Measurements from ENCODE around the gene NXPH1.

Gene NXPH1

DNA sequence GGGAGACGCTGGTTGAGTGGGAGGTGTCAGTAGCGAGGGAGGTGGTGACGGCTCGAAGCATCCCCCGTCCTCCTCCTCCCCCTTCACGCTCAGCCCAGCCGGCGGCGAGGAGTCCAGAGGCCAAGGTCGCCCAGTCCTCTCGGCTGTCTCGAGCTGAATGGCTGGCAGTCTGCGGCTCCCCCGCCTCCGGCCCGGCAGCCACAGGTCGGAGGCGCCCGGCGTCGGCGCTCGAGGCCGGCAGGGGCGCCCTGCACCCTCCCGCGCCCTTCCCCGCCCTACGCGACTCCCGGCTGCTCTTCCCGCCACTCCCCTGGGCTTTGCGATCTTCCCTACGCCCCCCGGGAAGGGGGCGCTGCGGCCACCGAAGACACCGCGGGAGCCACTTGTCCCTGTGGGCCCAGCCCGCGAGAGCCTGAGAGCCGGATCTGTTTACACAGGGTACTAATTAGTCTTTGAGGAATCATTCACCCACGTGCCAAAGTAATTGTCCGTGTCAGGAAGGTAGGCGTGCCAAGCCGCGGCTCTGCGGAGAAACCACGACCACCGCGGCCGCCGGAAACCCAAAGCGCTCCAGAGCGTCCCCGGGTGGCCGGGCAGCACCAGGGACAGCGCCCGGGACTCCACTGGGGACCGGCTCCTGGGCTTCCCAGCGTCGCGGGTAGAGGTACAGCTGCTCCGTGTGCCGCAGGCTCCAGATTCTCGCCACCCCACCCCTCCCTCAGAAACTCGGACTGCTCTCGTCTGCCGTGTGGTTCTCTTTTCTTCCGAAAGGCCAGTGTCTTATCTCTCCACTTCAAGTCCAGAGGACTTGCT, at the start of gene NXPH1:
NXPH1 (plus strand) TSS at position 133 of the 813 bp plus-strand sequence.
- Histone ChIP-seq H3K36me3 (ENCODE audit: insufficient read depth, low read length) (no peaks in the 10 kb centered on the region), H3K4me1 (ENCODE audit: insufficient read depth, low read length) (no peaks in the 10 kb centered on the region), H3K9ac (ENCODE audit: low read depth, low read length) (peak within 1 kb of the TSS; percentile 50; the same call in 1 of the 2 replicates), H3K9me3 (ENCODE audit: control insufficient read depth, insufficient read depth, low read length) (no peaks in the 10 kb centered on the region)

DNA sequence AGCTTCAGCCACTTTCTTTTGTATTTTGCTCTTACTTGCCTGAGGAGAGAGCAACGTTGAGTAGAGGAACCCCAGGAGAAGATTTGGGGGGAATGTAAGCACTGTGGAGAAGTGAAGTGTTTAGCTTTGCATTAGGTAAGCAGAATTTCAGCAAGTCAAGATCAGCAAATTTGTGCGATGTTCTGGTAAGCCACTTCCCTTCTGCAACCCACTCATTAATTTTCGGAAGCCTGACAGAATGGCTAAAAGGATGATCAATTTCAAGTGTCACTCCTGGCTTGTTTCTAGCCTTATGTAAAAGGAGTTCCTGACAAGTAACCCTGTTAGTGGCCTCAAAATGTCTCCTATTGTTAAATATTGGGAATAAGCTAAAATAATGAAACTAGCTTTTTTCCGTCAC, 48.5 kb upstream of the NXPH1 start:
- H3K9me3 ChIP-seq (ENCODE audit: control insufficient read depth, insufficient read depth, low read length) = no peaks in the 10 kb centered on the region
- H3K36me3 ChIP-seq (ENCODE audit: insufficient read depth, low read length) = no peaks in the 10 kb centered on the region
- H3K4me1 ChIP-seq (ENCODE audit: insufficient read depth, low read length) = no peaks in the 10 kb centered on the region
- no peak overlapping the region for H3K9ac ChIP-seq (ENCODE audit: low read depth, low read length)

DNA sequence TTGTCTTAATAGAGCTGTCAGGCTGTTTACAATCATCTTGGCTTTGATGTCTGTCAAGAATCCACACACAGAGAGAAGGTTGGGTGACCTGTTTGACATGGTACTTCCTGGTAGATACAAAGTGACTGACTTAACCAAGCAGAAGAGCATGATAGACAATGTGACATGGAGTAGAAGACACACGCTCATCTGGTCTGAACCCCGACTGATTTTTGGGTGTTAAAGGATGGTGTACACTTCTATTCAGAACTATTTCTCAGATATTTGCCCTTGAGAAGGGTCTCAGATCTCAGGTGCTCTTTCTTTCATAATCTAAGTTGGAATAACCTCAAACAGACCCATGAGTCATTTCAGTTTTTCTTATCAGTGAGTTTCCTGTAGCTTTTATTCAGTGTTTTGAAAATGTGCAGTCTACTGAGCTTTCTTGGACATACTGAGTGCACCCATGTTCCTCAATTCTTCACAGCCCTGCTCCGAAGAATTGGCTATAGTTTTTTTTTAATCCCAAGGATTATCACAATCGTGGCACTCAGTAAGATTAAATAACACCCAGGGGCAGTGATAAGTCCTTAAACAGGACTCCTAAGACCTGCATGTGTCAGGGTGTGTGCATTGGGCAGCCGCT, 46.4 kb upstream of the NXPH1 start:
- Histone ChIP-seq H3K4me1 (ENCODE audit: insufficient read depth, low read length) (peaks cover 14% of the 10 kb centered on the region), H3K9ac (ENCODE audit: low read depth, low read length) (no peak overlapping the region), H3K9me3 (ENCODE audit: control insufficient read depth, insufficient read depth, low read length) (no peaks in the 10 kb centered on the region), H3K36me3 (ENCODE audit: insufficient read depth, low read length) (no peaks in the 10 kb centered on the region)

DNA sequence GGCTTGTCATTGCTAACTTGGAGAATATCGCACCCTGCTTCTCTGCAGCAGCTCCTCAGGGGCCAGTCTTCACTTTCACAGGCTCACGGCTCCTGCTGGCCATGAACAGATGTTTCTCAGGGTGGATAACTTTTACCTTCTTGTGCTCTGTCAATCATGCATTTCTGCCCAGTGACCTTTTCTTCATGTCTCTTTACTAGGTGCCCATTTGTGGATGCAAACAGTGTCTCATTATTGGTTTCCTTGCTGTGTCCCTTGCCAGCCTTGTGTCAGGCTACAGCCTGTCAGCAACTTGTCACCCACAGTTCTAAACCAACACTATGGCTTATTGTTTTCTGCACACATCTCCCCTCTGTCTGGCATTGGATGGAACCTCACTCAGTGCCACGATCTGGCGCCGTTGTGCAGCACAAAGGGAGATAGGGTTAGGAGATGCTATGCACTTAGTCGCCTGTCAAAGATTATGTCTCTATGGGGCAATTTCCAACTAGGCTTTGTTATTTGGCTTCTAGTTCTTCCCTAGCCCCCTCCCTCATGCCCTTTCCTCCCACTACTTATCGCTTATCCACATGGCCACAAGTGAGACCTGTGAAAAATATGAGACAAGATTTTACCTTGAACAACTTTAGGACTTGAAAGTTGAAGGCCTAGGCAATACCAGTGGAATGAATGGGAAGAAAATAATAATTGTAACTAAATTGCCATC, 45.7 kb upstream of the NXPH1 start:
- H3K9me3 ChIP-seq (ENCODE audit: control insufficient read depth, insufficient read depth, low read length) = no peaks in the 10 kb centered on the region
- H3K36me3 ChIP-seq (ENCODE audit: insufficient read depth, low read length) = no peaks in the 10 kb centered on the region
- no peak overlapping the region for H3K9ac ChIP-seq (ENCODE audit: low read depth, low read length)
- peaks cover 14% of the 10 kb centered on the region for H3K4me1 ChIP-seq (ENCODE audit: insufficient read depth, low read length)

DNA sequence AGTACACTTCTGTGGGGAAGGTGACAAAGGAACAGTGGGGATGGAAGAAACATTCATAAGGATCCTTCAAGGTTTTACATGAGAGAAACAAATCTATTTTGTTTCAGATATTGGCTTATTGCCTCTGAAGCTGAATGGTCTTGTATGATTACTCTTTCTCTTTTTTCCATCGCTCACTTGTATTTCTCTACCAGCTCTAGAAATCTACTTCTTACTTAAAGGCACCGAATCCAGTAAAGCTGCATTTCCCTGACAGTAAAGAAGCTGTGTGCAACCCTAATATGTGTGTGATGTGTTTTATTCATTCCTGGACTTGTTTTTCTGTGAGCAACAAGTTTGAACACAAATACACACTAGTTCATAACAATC, 45.2 kb upstream of the NXPH1 start:
- no peaks in the 10 kb centered on the region for H3K36me3 ChIP-seq (ENCODE audit: insufficient read depth, low read length)
- H3K9ac ChIP-seq (ENCODE audit: low read depth, low read length) = no peak overlapping the region
- no peaks in the 10 kb centered on the region for H3K9me3 ChIP-seq (ENCODE audit: control insufficient read depth, insufficient read depth, low read length)
- H3K4me1 ChIP-seq (ENCODE audit: insufficient read depth, low read length) = peaks cover 14% of the 10 kb centered on the region

DNA sequence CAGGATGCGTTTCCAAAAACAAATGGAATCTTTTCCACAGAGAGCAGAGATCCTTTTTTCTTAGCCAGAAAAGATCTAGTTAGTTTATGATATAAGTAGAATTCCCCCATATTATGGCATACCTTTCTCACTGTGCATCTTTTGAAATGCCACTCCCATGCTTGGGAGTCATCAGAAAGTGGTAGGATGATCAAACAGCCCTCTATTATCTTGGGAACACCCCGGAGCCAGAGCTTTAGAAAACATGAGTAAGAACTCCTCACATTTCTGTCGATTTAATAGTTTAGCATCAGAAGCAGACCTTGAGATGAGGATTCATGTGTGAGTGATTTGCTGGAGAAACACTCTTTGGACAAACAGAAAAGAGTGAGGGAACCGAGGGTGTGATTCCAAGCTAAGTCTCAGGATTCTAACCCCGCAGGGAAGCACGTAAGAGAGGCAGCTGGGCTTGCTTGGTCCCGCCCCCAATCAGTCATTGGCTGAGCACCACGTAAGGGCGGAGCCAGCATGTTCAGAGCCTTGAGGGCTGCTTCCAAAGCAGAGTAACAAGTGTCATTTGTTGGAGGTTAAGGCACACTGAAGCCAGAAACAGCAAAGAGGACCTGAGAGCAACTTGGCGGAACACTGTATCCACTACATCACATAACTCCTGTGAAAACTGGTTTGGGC, 43.7 kb upstream of the NXPH1 start:
- Histone ChIP-seq H3K36me3 (ENCODE audit: insufficient read depth, low read length) (no peaks in the 10 kb centered on the region), H3K9me3 (ENCODE audit: control insufficient read depth, insufficient read depth, low read length) (no peaks in the 10 kb centered on the region), H3K4me1 (ENCODE audit: insufficient read depth, low read length) (peaks cover 14% of the 10 kb centered on the region), H3K9ac (ENCODE audit: low read depth, low read length) (peak overlapping the region; percentile 54; the same call in 1 of the 2 replicates)

DNA sequence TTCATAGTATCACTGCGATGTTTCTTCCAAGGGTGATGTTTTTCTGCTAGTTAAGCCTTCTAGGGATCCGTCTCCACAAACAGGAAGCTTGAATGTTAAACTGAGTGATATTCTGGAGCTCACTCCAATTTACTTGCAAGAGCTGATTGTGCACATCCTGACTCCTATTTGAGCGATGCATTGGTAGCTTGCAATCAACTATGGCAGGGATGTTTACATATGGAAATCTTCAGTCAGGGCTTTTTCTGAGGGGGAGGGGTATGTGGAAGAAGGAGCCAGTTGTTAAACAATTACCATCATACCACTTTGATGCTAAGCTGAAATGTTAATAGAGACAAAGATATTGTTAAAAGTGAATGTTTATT, 43.2 kb upstream of the NXPH1 start:
- Histone ChIP-seq H3K4me1 (ENCODE audit: insufficient read depth, low read length) (peaks cover 14% of the 10 kb centered on the region), H3K9ac (ENCODE audit: low read depth, low read length) (peak overlapping the region; percentile 54; the same call in 1 of the 2 replicates), H3K9me3 (ENCODE audit: control insufficient read depth, insufficient read depth, low read length) (no peaks in the 10 kb centered on the region), H3K36me3 (ENCODE audit: insufficient read depth, low read length) (no peaks in the 10 kb centered on the region)

DNA sequence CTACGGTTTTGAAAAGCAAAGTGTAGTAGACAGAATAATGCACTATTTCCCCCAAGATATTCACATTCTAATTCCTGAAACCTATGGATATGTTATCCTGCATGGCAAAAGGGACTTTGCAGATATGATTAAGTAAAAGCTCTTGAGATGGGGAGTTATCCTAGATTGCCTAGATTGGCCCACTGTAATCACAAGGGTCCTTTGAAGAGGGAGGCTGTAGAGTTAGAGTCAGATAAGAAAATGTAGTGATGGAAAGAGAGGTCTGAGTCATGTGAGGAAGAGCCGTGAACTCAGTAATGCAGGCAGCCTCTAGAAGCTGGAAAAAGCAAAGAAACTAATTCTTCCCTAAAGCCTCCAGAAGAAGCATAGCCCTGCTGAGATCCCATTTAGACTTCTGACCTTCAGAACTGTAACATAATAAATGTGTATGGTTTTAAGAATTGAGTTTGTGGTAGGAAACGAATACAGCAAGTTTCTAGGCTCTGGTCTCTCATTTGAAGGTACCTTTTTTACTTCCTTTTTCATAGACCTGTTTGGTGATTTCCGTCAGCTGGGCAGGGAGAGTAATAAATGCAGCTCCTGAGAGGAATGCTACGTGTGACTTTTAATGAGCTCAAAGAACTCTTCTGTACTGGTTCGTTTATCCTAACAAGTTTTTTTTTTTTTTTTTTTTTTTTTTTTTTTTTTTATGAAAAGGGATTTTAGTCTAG, 41.9 kb upstream of the NXPH1 start:
- H3K4me1 ChIP-seq (ENCODE audit: insufficient read depth, low read length) = peaks cover 14% of the 10 kb centered on the region
- no peak overlapping the region; the same call in 1 of the 2 replicates for H3K9ac ChIP-seq (ENCODE audit: low read depth, low read length)
- H3K9me3 ChIP-seq (ENCODE audit: control insufficient read depth, insufficient read depth, low read length) = no peaks in the 10 kb centered on the region
- H3K36me3 ChIP-seq (ENCODE audit: insufficient read depth, low read length) = no peaks in the 10 kb centered on the region

DNA sequence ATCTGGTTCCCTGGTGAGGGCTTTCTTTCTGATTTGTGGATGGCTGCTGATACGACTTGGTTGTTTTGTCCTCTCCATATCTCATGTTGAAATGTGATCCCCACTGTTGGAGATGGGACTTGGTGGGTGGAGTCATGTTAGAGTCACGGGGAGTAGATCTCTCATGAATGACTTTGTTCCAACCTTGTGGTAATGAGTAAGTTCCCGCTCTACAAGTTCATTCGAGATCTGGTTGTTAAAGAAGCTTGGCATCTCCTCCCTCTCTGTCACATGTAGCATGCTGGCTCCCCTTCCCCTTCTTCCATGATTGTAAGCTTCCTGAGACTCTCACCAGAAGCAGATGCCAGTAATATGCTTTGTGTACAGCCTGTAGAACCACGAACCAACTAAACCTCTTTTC, 37.1 kb upstream of the NXPH1 start:
- H3K36me3 ChIP-seq (ENCODE audit: insufficient read depth, low read length) = no peaks in the 10 kb centered on the region
- H3K4me1 ChIP-seq (ENCODE audit: insufficient read depth, low read length) = peaks cover 5% of the 10 kb centered on the region
- H3K9me3 ChIP-seq (ENCODE audit: control insufficient read depth, insufficient read depth, low read length) = no peaks in the 10 kb centered on the region
- no peak overlapping the region for H3K9ac ChIP-seq (ENCODE audit: low read depth, low read length)

DNA sequence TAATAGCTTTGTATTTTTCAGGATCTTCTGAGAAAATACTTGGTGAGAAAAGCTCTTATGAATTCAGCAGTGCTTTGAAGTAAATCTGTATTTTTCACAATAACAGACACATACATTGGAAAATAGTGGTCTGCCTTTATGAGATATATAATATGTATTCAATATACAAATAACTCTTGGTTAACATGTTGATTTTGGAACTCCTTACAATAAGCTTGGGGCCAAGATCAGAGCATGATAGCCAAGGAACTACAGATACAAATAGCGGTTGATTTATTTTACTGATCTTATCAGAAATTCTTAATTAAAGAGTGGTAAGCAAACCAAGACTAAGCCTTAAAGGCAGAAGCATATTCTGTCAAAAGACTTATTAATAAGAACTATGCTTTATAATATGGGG, 24.5 kb upstream of the NXPH1 start:
- Histone ChIP-seq H3K36me3 (ENCODE audit: insufficient read depth, low read length) (no peaks in the 10 kb centered on the region), H3K4me1 (ENCODE audit: insufficient read depth, low read length) (no peaks in the 10 kb centered on the region), H3K9ac (ENCODE audit: low read depth, low read length) (no peak overlapping the region), H3K9me3 (ENCODE audit: control insufficient read depth, insufficient read depth, low read length) (no peaks in the 10 kb centered on the region)

DNA sequence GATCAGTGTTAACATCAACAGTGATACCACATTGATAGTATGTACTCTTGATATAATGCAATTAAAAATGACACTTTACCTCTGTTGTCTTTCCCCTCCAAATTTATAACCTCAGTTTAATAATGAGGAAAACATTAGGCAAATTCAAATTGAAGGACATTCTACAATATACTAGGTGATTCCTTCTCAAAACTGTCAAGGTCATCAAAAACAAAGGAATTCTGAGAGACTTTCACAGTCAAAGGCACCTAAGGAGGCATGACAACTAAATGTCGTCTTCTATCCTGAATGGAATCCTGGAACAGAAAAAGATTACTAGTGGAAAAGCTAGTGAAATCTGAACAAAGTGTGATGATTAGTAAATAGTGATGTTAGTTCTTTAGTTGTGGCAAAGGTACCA, 22.3 kb upstream of the NXPH1 start:
- no peaks in the 10 kb centered on the region for H3K4me1 ChIP-seq (ENCODE audit: insufficient read depth, low read length)
- no peaks in the 10 kb centered on the region for H3K36me3 ChIP-seq (ENCODE audit: insufficient read depth, low read length)
- H3K9me3 ChIP-seq (ENCODE audit: control insufficient read depth, insufficient read depth, low read length) = no peaks in the 10 kb centered on the region
- H3K9ac ChIP-seq (ENCODE audit: low read depth, low read length) = no peak overlapping the region

DNA sequence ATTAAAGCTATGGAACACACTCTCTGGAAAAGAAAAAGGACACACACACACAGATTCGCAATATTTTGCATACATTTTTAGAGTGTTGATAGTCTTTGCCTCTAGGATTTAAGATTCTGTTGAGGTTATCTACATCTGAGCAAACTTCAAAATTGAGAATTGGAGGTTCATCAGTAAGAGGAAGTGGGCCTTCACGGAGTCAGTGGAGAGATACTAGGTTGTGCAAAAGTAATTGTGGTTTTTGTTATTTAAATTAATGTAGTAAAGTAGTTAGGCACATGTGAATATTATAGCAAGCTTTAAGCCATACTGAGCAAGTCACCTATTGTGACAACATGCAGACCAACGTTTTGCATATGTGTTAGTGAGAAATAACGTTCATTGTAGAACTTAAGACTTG, 19.8 kb upstream of the NXPH1 start:
- Histone ChIP-seq H3K9me3 (ENCODE audit: control insufficient read depth, insufficient read depth, low read length) (no peaks in the 10 kb centered on the region), H3K9ac (ENCODE audit: low read depth, low read length) (no peak overlapping the region), H3K36me3 (ENCODE audit: insufficient read depth, low read length) (no peaks in the 10 kb centered on the region), H3K4me1 (ENCODE audit: insufficient read depth, low read length) (no peaks in the 10 kb centered on the region)

DNA sequence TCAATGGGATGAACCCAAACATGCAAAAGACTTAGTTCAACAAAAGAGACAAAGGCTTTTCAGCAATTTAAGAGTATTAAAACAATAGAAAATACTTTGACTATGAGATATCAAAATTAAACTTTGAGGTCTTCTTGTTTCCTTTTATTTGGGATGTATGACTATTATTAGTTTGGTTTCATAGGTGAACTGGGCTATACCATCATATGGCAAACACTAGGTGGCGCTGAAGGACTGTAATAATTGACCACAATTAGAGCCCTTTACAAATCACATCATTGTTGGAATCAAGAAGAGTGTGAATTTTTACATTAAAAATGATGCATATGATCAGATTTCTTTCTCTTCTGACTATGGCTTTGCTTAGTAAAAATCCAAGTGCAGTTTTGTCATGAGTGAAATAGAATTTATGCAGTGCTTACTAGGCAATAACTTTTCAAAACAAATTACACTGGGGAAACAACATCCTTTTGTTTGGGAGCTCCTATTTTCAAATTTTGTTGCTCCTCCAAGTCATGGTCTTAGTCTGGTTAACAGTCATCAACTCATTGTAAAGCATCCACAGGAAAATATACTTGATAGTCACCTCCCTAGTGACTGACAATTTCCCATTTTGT, 14.7 kb upstream of the NXPH1 start:
- Histone ChIP-seq H3K36me3 (ENCODE audit: insufficient read depth, low read length) (no peaks in the 10 kb centered on the region), H3K9me3 (ENCODE audit: control insufficient read depth, insufficient read depth, low read length) (no peaks in the 10 kb centered on the region), H3K9ac (ENCODE audit: low read depth, low read length) (no peak overlapping the region), H3K4me1 (ENCODE audit: insufficient read depth, low read length) (no peaks in the 10 kb centered on the region)

DNA sequence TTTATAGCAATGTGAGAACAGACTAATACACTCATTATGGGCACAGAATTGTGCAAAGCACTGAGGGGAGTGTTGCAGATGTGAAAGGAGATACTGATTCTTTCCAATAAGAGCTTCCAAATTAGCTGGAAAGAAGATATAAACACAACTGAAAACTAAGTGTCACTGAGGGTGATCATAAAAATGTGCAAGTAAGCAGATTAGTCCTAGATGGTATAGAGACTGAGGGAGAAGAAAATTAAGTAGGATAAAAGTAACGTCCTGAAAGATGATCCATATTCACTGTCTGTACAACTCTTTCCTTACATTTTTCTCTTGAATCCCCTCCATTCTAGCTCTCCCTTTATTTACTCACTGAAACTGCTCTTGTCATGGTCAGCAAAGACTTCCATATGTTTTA, 11.2 kb upstream of the NXPH1 start:
- Histone ChIP-seq H3K36me3 (ENCODE audit: insufficient read depth, low read length) (no peaks in the 10 kb centered on the region), H3K9ac (ENCODE audit: low read depth, low read length) (no peak overlapping the region), H3K9me3 (ENCODE audit: control insufficient read depth, insufficient read depth, low read length) (no peaks in the 10 kb centered on the region), H3K4me1 (ENCODE audit: insufficient read depth, low read length) (no peaks in the 10 kb centered on the region)
